Measurements from ENCODE around the gene ORAI2. TPM values are rescaled to one million over a fixed set of nuclear protein-coding genes. Genes with fewer than 3 reads are reported as not detected.
"Not testable (repeated sequence)": the region's sequence is repeated elsewhere in the genome, so short reads cannot be mapped to it uniquely, and the experiment has no call there.

The ORAI2 gene
- polyA plus RNA-seq, 2 of the 4 experiments (the other 2 are of a cell fraction): 12.8 to 22.1 TPM

- DNase-seq (ENCODE audit: low read depth in 1 of 2, low spot score in 1 of 2) (peak; percentile 80 to 82), FAIRE-seq (no peak), ATAC-seq (peak; percentile 98 to 99)
- no peak overlapping the region for H3K4me2 ChIP-seq
- CTCF ChIA-PET: interaction anchor here (0.6 to 4.5 kb wide), 21 partner anchors 9 to 131 kb away, joined by 3 to 41 read pairs (median 4); partner anchors contain the start of genes ORAI2 and PRKRIP1
- WGBS (ENCODE audit: missing lambda C conversion rate): 80% methylated on average over 15 of the region's 15 CpGs
- H3K27ac ChIP-seq: no peak overlapping the region
- H3K4me1 ChIP-seq: no peaks in the 10 kb centered on the region
- H3K9me3 ChIP-seq: no peaks in the 10 kb centered on the region
- POLR2A ChIA-PET: no interaction called here
- no peak overlapping the region for H3K4me3 ChIP-seq
- TF ChIP-seq RAD21 (conservative IDR thresholded peaks at IDR 0.05 in 1 of 2, IDR thresholded peaks at IDR 0.05 in 1 of 2) (peak; percentile 53 to 61; a peak in 3 of 5 replicates), CTCF (IDR thresholded peaks at IDR 0.05) (peak; percentile 51), ZFP36 (IDR thresholded peaks at IDR 0.05; ENCODE audit: borderline replicate concordance, partially characterized antibody) (no peak)
Observed at GRCh38 chr7:102404005-102404861, 29.1 kb upstream of the ORAI2 start.

- DNase-seq (ENCODE audit: low read depth in 1 of 2, low spot score in 1 of 2); H3K9me3 ChIP-seq; H3K27ac ChIP-seq; POLR2A ChIA-PET; H3K4me1 ChIP-seq; H3K4me3 ChIP-seq; H3K4me2 ChIP-seq; FAIRE-seq; ATAC-seq: not testable (repeated sequence)
- WGBS (ENCODE audit: missing lambda C conversion rate): 88% methylated on average over 5 of the region's 5 CpGs
- CTCF ChIA-PET: interaction anchor here (0.6 to 4.5 kb wide), 19 partner anchors 8 to 132 kb away, joined by 3 to 41 read pairs (median 5); partner anchors contain the start of gene PRKRIP1
Observed at GRCh38 chr7:102404862-102405188, 28.6 kb upstream of the ORAI2 start.

GRCh38 chr7:102407910-102408309 lies 25.5 kb upstream of the ORAI2 start:
- POLR2A ChIA-PET: no interaction called here
- TF ChIP-seq MAFK (IDR thresholded peaks at IDR 0.05; ENCODE audit: partially characterized antibody) (no peak), BCL3 (IDR thresholded peaks at IDR 0.05) (no peak), ZC3H11A (IDR thresholded peaks at IDR 0.05) (no peak)
- H3K4me3 ChIP-seq: no peak overlapping the region
- CTCF ChIA-PET: interaction anchor here (0.9 kb wide), 1 partner anchor 129 kb away, joined by 3 read pairs; no protein-coding TSS in a partner anchor
- 92% methylated on average over 6 of the region's 6 CpGs for WGBS (ENCODE audit: missing lambda C conversion rate)
- no peaks in the 10 kb centered on the region for H3K4me1 ChIP-seq
- no peak for DNase-seq (ENCODE audit: low read depth in 1 of 2, low spot score in 1 of 2)
- no peak for FAIRE-seq
- H3K4me2 ChIP-seq: no peak overlapping the region
- no peak overlapping the region for H3K27ac ChIP-seq
- no peak for ATAC-seq
- H3K9me3 ChIP-seq: no peaks in the 10 kb centered on the region

- H3K4me3 ChIP-seq; ATAC-seq; DNase-seq (ENCODE audit: low read depth in 1 of 2, low spot score in 1 of 2); POLR2A ChIA-PET; H3K4me2 ChIP-seq; H3K4me1 ChIP-seq; H3K9me3 ChIP-seq; H3K27ac ChIP-seq; CTCF ChIA-PET; FAIRE-seq: not testable (repeated sequence)
- WGBS (ENCODE audit: missing lambda C conversion rate): 95% methylated on average over 6 of the region's 6 CpGs
Observed at GRCh38 chr7:102408530-102408929, 24.8 kb upstream of the ORAI2 start.

- Histone ChIP-seq H3K4me3 (no peak overlapping the region), H3K4me2 (no peak overlapping the region), H3K9me3 (no peaks in the 10 kb centered on the region), H3K4me1 (no peaks in the 10 kb centered on the region), H3K27ac (no peak overlapping the region)
- TF ChIP-seq ZC3H11A (IDR thresholded peaks at IDR 0.05): no peak
- no peak for TF ChIP-seq PHF8 (IDR thresholded peaks at IDR 0.05; ENCODE audit: borderline replicate concordance, low read depth)
- no peak for TF ChIP-seq SREBF2 (IDR thresholded peaks at IDR 0.05)
- no peak for TF ChIP-seq USF2 (IDR thresholded peaks at IDR 0.05)
- TF ChIP-seq CBX2 (IDR thresholded peaks at IDR 0.05; ENCODE audit: borderline replicate concordance, low read depth): no peak
- TF ChIP-seq EP300 (IDR thresholded peaks at IDR 0.05): no peak
- DNase-seq (ENCODE audit: low read depth in 1 of 2, low spot score in 1 of 2) (no peak), ATAC-seq (no peak), FAIRE-seq (no peak)
- WGBS (ENCODE audit: missing lambda C conversion rate): 100% methylated on average over 4 of the region's 4 CpGs
- POLR2A ChIA-PET: no interaction called here
- CTCF ChIA-PET: interaction anchor here (1.3 to 1.4 kb wide), 2 partner anchors 18 to 55 kb away, joined by 3 to 4 read pairs; partner anchors contain the start of gene ALKBH4
Observed at GRCh38 chr7:102409340-102409739, 24.0 kb upstream of the ORAI2 start.
